Stimulated activated CD4-positive, alpha-beta T cell treated with anti-CD3 and anti-CD28 coated beads, TNF-alpha, amount 100 ng/mL, for 1 hour (primary cell): ENCODE results near the gene CNTNAP5.
"Not testable (repeated sequence)": the region's sequence is repeated elsewhere in the genome, so short reads cannot be mapped to it uniquely, and the experiment has no call there.

ENCODE experiments used
- DNase-seq, 3 donors: peaks; one replicate each; pipeline ENCODE4 v3.0.0-alpha.2; 2020; ENCODE audit warnings: low read depth in 3 of 3, low spot score in 1 of 3

Gene CNTNAP5

DNA sequence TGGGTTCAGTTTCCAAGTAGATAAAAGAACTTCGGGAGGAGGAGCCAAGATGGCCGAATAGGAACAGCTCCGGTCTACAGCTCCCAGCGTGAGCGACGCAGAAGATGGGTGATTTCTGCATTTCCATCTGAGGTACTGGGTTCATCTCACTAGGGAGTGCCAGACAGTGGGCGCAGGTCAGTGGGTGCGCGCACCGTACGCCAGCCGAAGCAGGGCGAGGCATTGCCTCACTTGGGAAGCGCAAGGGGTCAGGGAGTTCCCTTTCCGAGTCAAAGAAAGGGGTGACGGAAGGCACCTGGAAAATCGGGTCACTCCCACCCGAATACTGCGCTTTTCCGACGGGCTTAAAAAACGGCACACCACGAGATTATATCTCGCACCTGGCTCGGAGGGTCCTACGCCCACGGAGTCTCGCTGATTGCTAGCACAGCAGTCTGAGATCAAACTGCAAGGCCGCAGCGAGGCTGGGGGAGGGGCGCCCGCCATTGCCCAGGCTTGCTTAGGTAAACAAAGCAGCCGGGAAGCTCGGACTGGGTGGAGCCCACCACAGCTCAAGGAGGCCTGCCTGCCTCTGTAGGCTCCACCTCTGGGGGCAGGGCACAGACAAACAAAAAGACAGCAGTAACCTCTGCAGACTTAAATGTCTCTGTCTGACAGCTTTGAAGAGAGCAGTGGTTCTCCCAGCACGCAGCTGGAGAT, 382.9 kb downstream of the CNTNAP5 start:
- DNase-seq: not testable (repeated sequence)

DNA sequence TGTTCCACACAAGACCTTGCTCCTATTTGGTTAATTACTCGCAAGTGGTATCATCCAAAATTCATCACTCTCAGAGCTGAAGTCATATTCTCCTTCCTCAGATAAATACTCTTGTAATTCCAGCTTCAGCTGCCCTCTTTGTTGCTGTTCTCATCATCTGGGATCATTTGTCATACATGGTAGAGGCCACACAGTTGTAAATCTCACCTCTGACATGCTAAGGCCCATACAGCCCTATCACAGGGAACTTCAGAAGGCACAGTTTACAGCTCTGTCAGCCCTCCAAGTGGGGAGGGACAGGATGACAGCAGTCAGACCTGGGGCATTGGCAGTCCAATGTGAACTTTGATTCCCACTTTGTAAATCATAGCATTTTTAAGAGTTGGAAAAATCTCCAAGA, 399.0 kb downstream of the CNTNAP5 start:
- DNase-seq: no peak

DNA sequence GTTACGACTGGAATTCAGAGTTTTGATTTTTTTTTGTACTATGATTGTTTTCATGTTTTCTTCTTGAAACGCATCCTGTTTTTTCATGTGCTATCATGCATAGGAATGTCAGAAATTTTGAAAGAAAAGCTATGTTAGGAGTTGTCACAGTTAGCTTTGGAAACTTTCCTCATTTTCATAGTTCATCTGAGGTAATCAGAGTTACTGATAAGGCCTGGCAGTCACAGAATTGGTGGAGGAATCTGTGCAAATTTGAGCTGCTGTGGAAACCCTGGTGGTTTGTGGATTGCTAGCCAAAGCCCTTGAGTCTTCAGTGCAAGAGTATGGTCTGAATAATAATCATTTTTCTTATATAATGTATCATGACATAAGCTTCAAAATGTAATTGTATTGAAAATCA, 401.0 kb downstream of the CNTNAP5 start:
- DNase-seq: no peak

DNA sequence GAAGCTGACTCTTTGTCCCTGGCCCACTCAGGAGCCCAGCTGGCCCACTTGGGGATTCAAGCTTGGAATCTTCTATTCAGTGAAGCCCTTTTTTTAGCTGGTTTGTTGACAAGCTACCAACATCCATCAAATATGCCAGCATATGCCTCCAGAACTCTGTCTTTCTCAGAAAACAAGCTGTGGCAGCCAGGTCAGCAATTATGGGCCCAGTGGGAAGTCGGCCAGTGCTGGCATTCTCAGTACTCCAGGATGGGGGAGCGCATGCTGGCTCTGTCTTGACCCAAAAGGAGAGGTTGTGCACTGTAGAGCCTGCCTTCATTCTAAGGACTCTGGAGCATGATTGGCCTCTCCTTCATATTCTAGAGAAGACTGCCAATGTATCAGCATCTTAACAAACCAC, 401.5 kb downstream of the CNTNAP5 start:
- DNase-seq: no peak

DNA sequence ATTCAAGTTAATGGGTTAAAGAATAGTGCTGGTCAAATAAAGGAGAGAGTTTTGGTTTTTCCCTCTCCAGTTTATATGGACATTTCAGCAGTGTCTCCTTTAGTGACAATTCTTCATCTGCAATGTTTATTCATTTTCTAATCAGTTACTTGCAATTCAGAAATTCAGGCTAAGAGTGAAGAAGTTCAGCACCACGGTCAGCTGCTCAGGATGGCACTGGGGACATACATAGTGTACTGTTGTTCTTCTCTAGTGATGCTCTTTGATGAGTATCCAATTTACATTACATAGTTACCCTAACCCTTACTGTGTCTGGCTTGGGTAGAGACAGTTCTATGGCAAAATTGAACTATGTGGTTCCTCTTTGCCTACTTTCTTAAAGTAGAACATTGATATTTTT, 412.7 kb downstream of the CNTNAP5 start:
- no peak for DNase-seq

DNA sequence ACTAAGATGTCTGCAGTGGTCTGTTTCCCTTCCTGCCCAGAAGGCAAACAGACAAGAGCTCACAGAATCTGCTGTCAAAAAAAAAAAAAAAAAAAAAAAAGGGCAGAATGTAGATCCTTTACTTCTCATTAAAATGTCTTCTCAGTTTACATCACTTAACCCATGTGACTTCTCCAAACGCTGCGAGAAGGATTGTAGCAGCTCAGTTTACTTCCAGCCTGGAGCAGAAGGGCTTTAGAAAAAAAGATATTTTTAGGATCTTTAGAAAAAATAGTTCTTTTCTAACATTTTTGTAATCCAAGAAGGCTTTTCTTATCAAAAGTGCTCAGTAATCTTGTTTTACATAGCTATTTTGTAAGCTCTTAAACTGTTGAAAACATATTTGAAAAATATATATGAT, 425.4 kb downstream of the CNTNAP5 start:
- DNase-seq: no peak

DNA sequence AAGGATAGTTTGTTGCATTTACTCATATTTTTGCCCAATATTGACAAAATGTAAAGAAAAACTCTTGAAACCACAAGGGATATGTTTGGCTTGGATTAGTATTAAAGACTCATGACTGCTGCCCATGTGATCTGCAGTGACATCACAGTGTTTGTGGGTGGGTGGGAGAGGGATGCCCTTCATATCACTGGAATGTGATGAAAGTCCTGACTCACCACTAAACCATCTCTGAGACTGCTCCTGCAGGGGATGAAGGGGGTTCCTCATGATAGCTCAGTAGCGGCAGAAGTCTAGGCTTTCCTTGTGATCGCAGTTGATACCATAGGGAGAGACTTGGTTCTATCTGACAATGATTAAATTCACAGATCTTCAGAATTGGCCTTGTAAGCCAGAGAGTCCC, 451.2 kb downstream of the CNTNAP5 start:
- no peak for DNase-seq

DNA sequence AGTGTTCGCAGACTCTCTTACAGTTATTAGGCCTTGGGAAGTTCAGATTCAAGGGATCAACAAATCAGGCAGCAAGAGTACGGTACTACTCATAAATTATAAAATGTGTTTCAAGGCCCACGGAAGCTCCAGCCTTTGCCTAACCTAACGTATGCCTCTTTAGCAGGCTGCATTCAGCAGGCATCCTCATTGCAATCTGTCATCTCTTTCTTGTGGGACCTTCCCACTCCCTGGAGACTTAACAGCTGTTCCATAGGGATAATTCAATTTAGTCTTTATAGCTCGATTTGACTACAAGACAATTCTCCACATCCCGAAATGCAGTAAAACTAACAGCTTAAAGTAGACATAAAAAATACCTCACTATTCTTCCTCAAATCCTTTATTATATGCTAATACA, 453.7 kb downstream of the CNTNAP5 start:
- no peak for DNase-seq

DNA sequence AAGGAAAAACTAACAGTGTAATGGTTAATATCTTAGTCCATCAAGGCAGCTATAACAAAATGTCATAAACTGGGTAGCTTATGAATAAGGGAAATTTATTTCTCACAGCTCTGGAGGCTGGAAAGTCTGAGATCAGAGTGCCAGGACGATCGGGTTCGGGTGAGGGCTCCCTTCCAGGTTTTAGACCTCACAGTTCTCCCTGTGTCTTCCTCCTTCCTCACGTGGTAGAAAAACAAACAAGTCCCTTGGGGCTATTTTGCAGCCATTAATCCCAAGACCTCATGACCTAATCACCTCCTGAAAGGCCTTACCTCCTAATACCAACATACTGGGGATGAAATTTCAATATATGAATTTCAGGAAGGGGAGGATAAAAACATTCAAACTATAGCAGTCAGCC, 455.9 kb downstream of the CNTNAP5 start:
- DNase-seq: no peak

DNA sequence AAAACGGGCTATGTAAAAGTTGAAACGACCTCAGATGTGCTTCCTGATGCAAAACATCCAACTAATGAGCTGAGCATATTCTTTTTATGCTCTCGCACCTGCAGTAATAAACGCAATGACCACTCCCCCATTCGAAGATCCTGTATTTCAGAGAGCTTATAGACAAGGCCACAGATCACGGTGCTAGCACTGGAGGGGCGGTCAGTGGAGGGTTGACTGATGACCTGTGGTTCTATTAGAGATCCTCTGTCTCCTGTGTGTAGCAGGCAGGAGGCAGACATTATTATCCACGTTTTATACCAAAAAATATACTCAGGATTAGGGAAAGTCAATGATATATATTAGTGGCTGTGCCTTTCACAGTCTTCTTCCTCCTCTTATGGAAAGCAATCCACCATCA, 457.0 kb downstream of the CNTNAP5 start:
- DNase-seq: no peak

DNA sequence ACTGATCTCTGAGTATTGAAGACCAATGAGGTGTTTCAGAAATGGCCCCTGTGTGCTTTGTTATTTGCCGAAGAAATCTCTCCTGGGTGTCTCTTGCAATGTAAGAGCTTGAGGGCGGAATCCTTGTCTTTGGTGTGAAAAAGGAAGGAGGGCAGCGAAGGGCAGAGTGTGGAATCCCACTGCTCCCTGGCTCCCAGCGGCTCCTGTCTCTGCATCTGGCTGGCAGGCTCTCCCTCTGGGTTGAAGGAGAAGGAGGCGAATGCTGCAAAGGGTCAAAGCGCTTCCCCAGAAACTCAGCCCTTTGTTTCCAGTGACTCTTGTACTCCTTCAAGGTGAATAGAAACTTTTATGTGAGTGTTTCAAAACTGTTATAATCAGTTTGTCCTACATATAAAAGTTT, 457.5 kb downstream of the CNTNAP5 start:
- DNase-seq: no peak

DNA sequence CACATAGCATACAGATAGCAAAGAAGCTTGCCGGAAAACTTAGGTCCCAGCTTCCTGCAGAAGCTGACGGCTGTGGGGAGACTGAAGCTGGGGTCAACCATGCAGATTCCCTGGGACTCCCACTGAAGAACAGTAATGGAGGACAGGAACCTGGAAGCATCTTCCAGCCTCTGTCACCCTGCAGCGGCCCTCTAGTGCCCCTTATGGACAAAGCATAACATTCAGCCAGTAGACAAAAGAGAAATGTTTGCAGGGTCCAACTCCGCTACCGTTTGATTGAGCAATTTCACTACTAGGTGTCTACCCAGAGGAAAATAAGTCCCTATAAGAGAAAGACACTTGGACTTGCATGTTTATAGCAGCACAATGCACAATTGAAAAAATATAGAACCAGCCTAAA, 460.6 kb downstream of the CNTNAP5 start:
- DNase-seq: no peak

DNA sequence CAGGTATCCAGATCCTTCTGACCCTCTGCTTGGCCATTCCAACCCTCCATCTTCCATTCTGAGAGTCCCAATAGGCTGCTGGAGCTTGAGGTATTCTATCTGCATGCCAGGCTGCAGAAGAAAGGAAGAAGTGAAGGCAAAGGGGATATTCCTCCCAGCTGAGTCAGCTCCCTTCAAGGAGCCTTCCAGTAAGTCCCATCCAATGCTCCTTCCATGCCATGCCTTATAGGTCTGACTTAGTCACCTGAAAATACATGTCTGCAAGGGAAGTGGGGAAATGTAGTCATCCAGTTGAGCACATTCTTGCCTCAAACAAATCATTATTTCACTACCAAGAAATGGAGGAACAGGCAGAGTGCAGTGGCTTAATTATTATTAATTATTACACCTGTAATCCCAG, 464.6 kb downstream of the CNTNAP5 start:
- DNase-seq: no peak

DNA sequence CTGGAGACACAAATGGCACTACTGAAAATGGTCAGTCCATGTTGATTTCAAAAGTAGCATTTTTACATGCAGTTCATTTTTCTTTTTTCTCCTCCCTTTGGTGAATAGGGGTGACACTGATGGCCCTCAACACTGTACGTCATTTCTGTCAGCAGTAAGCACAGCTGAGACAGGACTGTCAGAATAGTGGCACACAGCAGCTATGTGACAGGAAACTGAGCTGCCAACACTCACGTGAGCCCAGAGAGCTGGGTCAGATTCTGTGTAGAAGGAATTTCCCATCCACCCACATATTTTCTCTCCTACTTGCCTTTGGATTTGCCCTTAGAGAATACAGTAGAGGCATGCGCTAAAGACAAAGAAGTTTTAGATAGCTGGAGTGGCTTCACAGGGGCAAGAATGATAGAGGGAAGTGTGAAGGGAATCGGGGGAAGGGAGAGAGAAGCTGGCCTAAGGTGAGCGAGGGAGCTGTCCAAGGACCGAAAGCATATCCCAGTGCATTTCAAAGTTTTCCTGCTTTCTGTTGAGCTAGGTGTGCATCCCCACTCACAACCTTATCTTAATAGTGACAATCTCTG, 476.6 kb downstream of the CNTNAP5 start:
- DNase-seq: no peak

DNA sequence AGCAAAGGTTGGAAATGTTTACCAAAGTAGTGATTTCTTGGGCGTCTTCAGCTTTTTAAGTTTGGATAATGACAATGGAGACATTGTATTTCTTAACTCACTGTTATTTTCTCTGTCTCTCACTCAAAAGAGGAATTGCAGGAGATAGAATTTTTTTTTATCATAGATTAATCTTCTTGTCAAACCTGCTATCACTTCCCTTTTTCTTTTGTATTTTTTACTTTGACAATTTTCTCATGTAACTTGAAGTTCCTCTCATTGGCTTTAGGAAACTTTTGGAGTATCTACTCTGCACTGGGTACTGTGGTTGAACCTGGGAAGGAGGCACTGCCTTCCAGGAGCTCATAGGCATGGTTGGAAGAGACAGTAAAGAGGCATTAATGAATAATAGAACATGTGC, 489.1 kb downstream of the CNTNAP5 start:
- no peak for DNase-seq

DNA sequence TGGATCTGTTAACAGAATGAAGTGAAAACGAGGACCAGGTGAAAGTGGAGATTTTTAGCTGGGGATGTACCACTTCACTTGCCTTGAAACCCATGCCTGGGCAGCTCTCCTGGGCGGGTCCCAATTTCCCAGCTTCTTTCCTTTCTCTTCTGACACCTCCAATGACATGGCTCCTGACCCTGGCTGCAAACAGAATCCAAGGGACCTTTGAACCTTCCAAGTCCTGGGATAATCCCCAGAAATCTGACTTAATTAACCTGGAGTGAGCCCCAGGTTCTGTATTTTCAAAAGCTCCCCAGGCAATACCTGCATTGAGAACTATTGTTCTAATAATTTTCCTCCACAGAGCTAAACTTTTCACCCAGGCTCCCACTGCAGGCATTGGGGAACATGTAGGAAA, 495.9 kb downstream of the CNTNAP5 start:
- no peak for DNase-seq

DNA sequence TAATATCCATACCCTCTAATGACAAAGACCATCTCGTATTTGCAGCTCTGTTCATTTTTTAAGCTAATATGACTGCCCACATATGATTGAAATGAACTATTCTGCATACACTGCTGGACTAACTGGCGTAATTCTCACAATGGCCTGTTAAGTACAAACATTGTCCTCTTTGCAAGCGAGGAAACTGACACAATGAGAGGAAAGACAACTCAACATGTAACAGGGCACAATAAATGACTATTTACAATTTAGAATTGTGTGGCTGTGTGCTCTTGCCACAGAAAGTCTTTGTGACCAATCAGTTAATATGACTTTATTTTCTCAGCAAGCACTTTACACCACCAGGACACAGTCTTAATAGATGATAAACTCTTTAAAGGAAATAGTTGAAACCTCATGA, 498.0 kb downstream of the CNTNAP5 start:
- no peak for DNase-seq

DNA sequence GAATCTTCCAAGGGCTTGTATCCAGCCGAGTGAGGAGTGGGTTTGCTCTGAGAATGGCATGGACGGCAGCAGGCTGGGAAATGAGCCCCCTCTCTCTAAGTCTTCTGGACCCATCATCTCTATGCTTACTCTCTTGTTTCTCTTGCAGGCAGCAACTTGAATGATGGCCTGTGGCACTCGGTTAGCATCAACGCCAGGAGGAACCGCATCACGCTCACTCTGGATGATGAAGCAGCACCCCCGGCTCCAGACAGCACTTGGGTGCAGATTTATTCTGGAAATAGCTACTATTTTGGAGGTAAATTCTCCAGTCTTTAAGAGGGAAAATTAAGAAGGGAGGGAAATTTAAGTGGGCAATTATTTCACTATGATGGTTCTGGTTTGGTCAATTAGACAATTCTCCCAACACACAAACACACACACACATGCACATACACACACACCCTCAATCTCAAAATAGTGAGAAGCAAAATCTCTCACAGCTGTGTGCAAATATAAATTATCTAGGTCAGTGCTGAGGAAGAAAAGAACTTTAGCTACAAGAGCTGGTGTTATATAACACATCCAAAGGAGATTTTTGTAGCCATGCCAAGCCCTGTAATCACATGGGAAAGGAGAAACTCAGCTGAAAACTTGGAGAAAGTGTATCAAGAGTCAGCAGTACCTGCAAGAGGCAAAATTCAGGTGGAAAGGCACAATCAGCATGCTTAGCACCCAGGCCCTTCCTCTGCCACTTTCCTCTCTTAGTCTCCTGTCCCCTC, 499.2 kb downstream of the CNTNAP5 start:
- DNase-seq: no peak

DNA sequence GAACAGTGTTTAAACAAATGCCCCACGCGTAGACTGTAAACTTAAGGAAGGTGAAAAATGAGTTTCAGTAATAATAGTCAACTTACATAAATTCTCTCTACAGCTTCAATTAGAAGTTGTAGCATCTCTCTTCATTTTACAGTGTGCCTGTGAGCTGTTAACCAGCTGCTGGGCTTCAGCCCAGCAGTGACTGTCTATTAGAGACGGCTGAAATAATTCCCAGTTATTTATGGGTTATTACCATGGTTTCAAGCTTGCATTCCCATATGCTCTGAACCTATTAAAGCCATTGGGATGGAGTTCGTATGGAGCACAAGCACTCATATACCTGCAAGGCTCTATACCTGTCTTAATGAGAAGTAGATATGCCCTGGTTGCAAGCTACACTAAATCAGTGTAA, 501.1 kb downstream of the CNTNAP5 start:
- no peak for DNase-seq

DNA sequence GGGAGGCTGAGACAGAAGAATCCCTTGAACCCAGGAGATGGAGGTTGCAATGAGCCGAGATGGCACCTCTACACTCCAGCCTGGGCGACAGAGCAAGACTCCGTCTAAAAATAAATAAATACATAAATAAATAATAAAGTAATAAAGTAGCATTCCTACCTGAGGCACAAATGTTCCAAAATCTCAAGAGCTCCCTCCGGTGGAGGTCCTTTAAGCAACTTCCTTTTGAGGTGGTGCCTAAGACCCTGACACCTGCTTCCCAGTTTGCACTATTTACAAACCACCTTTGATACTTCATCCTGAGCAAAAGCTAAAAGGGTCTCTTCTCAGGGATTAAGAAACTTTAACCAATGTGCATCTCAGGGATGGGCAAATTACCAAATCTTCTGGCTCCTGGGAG, 505.1 kb downstream of the CNTNAP5 start:
- DNase-seq: no peak

DNA sequence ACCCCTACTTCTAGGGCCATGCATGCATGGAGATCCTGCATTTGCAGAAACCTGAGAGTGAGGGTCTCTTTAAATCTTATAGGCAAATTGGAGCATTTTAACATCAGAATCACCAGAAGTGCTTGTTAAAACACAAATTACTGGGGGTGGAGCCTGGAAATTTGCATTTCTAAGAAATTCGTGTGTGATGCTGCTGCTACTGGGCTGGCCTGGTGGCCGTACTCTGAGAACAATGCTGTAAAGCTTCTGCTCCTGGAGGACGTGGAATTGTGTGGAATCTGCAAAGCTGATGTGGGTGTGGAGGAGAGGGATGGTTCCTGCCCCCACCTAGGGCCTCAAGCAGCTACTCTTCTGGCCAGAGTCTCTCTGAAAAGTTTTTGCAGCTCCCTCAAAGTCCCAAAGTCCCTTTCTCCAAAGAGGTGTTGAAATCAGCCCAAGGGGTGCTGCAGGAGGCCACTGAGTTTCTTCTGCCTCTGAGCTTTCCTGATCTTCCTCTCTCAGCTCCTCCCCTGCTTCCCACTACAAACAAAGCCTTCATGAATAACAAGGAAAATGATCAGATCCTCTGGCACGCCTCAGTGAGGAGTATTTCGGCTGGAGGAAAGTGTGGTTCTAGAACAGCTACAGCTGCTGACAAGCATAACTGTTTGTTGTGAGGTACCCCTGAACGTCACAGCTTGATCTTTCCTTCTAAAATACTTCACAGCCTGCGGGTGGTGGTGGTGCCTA, 508.3 kb downstream of the CNTNAP5 start:
- no peak for DNase-seq

DNA sequence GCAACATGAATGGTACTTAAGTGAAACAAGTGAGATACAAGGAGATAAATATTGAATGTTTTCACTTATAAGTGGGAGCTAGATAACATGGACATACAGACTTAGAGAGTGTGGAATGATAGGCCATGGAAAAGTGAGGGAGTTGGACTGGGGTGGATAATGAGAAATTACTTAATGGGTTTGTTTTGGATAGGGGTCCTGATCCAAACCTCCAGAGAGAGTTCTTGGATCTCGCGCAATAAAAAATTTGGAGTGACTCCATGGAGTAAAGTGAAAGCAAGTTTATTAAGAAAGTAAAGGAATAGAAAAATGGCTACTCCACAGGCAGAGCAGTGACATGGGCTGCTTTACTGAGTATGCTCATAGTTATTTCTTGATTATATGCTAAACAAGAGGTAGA, 508.9 kb downstream of the CNTNAP5 start:
- no peak for DNase-seq
